Keratinocyte (primary cell): ENCODE measurements around the gene ATP6V1E1. TPM values are rescaled to one million over a fixed set of nuclear protein-coding genes. Genes with fewer than 3 reads are reported as not detected.

Source experiments
- DNase-seq: peaks from one replicate; pipeline ENCODE4 v3.0.0-alpha.2; 2011; ENCODE audit warnings: low read depth, missing footprints, low spot score
- FAIRE-seq: peaks from 2 replicates; lab custom pipeline; 2011; peaks lifted over from hg19 to GRCh38; lab: Jason Lieb, UNC
- H2AFZ ChIP-seq: 2 replicates; pipeline ENCODE4 v1.6.0; 2012; ENCODE audit warnings: low read length, control low read depth, inconsistent platforms; ENCODE audit not compliant: control insufficient read depth
- H3K27ac ChIP-seq: 2 replicates; pipeline ENCODE4 v1.5.1; 2011; ENCODE audit warnings: low read length; ENCODE audit not compliant: control insufficient read depth, insufficient read depth
- H3K27me3 ChIP-seq: 3 replicates; pipeline ENCODE4 v1.6.0; 2011; ENCODE audit warnings: low read length; ENCODE audit not compliant: control insufficient read depth, insufficient read depth; ENCODE audit errors: extremely low read depth
- H3K36me3 ChIP-seq, 2 experiments: 2 replicates in 1 of 2; 3 replicates in 1 of 2; pipeline ENCODE4 v1.5.1; 2011; ENCODE audit warnings: low read length in 2 of 2, mild to moderate bottlenecking in 1 of 2; ENCODE audit not compliant: control insufficient read depth in 2 of 2, insufficient read depth in 2 of 2; ENCODE audit errors: extremely low read depth in 1 of 2
- H3K4me1 ChIP-seq: 3 replicates; pipeline ENCODE4 v1.5.1; 2011; ENCODE audit warnings: low read length; ENCODE audit not compliant: control insufficient read depth, insufficient read depth; ENCODE audit errors: extremely low read depth
- H3K4me2 ChIP-seq: 3 replicates; pipeline ENCODE4 v1.6.0; 2011; ENCODE audit warnings: low read depth, low read length; ENCODE audit not compliant: control insufficient read depth, insufficient read depth; ENCODE audit errors: extremely low read depth
- H3K4me3 ChIP-seq, 3 experiments: fragments of 200-600 bp in 1 of 3; sonication (generic) in 1 of 3; 2 replicates in 2 of 3; 3 replicates in 1 of 3; pipeline ENCODE4 v1.5.1; 2011 to 2016; ENCODE audit warnings: low read length in 3 of 3, mild to moderate bottlenecking in 3 of 3, control low read depth in 2 of 3, inconsistent platforms in 1 of 3, low read depth in 1 of 3, mixed read lengths in 1 of 3, mixed run types in 1 of 3, moderate library complexity in 1 of 3; ENCODE audit not compliant: control insufficient read depth in 2 of 3, insufficient read depth in 2 of 3; ENCODE audit errors: extremely low read depth in 1 of 3
- H3K79me2 ChIP-seq: 2 replicates; pipeline ENCODE4 v1.6.0; 2012; ENCODE audit warnings: low read length; ENCODE audit not compliant: control insufficient read depth, insufficient read depth
- H3K9ac ChIP-seq: 3 replicates; pipeline ENCODE4 v1.6.0; 2011; ENCODE audit warnings: low read length; ENCODE audit not compliant: control insufficient read depth, insufficient read depth; ENCODE audit errors: extremely low read depth
- H3K9me1 ChIP-seq: 3 replicates; pipeline ENCODE4 v1.6.0; 2011; ENCODE audit warnings: low read length; ENCODE audit not compliant: control insufficient read depth, insufficient read depth; ENCODE audit errors: extremely low read depth
- H3K9me3 ChIP-seq: 2 replicates; pipeline ENCODE4 v1.5.1; 2012; ENCODE audit warnings: low read depth, low read length; ENCODE audit not compliant: control insufficient read depth
- H4K20me1 ChIP-seq: 3 replicates; pipeline ENCODE4 v1.6.0; 2011; ENCODE audit warnings: low read length; ENCODE audit not compliant: control insufficient read depth, insufficient read depth; ENCODE audit errors: extremely low read depth
- CTCF ChIP-seq, 3 experiments: IDR thresholded peaks in 1 of 3; conservative IDR thresholded peaks in 1 of 3; optimal IDR thresholded peaks in 1 of 3; 2 replicates in 2 of 3; 3 replicates in 1 of 3; pipeline versions ENCODE3 to v1.5.1; 2011; ENCODE audit warnings: low read length in 3 of 3, mild to moderate bottlenecking in 3 of 3, moderate library complexity in 2 of 3, control low read depth in 1 of 3, inconsistent platforms in 1 of 3; ENCODE audit not compliant: insufficient read depth in 2 of 3; ENCODE audit errors: extremely low read depth in 1 of 3
- EZH2 ChIP-seq: IDR thresholded peaks from one replicate; pipeline ENCODE4 v1.6.1; 2012; ENCODE audit warnings: inconsistent platforms, mild to moderate bottlenecking, low read length, moderate library complexity
- dilution Hi-C: fragments of 300-500 bp; cut with MboI; formaldehyde crosslinking; loops from one replicate; pipeline ENCODE4 v1.7.0; 2020; ENCODE audit warnings: low sequenced_read_pairs; ENCODE audit not compliant: extremely low pct_ligation_motif_present
- polyA plus RNA-seq, 5 experiments: library from polyadenylated mRNA; depleted of rRNA in 3 of 5; stranded (reverse) in 3 of 5; stranded (forward) in 1 of 5; unstranded in 1 of 5; fragments of >200 nt; gene quantifications; 1 replicate in 1 of 5; 2 replicates in 3 of 5; 3 replicates in 1 of 5; pipeline versions ENCODE4 v1.2.1 to v1.2.3, GENCODE V29; 2011 to 2012; ENCODE audit warnings: missing spikeins in 2 of 5, low read depth in 1 of 5, low replicate concordance in 1 of 5

The ATP6V1E1 gene
- polyA plus RNA-seq, 1 donor (not counting 4 experiments of a cell fraction or from before 2014, with no cell fraction given): 227 TPM

- no peak for DNase-seq
- no peaks in the 10 kb centered on the region for H3K36me3 ChIP-seq
- no peak overlapping the region for H3K9ac ChIP-seq
- no peak overlapping the region for H2AFZ ChIP-seq
- TF ChIP-seq EZH2: no peak
- TF ChIP-seq CTCF (optimal IDR thresholded peaks at IDR 0.05 in 1 of 3, IDR thresholded peaks at IDR 0.05 in 1 of 3, conservative IDR thresholded peaks at IDR 0.05 in 1 of 3; ENCODE audit: extremely low read depth in 1 of 3, insufficient read depth in 2 of 3, low read length in 3 of 3): no peak
- H3K27me3 ChIP-seq: no peaks in the 10 kb centered on the region
- H4K20me1 ChIP-seq: no peaks in the 10 kb centered on the region
- no peaks in the 10 kb centered on the region for H3K9me3 ChIP-seq
- no peaks in the 10 kb centered on the region for H3K9me1 ChIP-seq
- H3K4me3 ChIP-seq: no peak overlapping the region
- H3K79me2 ChIP-seq: no peaks in the 10 kb centered on the region
- dilution Hi-C loops: no loop called here
- no peak overlapping the region for H3K4me2 ChIP-seq
- peaks cover 11% of the 10 kb centered on the region for H3K4me1 ChIP-seq
- no peak for FAIRE-seq
- no peak overlapping the region for H3K27ac ChIP-seq
Observed at GRCh38 chr22:17580441-17581031, 48.0 kb downstream of the ATP6V1E1 start.

GRCh38 chr22:17579535-17579981 lies 49.0 kb downstream of the ATP6V1E1 start:
- Histone ChIP-seq H4K20me1 (no peaks in the 10 kb centered on the region), H3K4me2 (no peak overlapping the region), H3K9me1 (no peaks in the 10 kb centered on the region), H3K79me2 (no peaks in the 10 kb centered on the region), H3K4me3 (no peak overlapping the region), H2AFZ (no peak overlapping the region), H3K9ac (no peak overlapping the region), H3K27ac (no peak overlapping the region), H3K9me3 (no peaks in the 10 kb centered on the region), H3K4me1 (peaks cover 15% of the 10 kb centered on the region), H3K27me3 (no peaks in the 10 kb centered on the region), H3K36me3 (no peaks in the 10 kb centered on the region)
- DNase-seq (no peak), FAIRE-seq (no peak)
- dilution Hi-C loops: no loop called here
- TF ChIP-seq CTCF (optimal IDR thresholded peaks at IDR 0.05 in 1 of 3, IDR thresholded peaks at IDR 0.05 in 1 of 3, conservative IDR thresholded peaks at IDR 0.05 in 1 of 3; ENCODE audit: extremely low read depth in 1 of 3, insufficient read depth in 2 of 3, low read length in 3 of 3): no peak
- no peak for TF ChIP-seq EZH2
